Mesenteric fat pad (tissue), 1 donor: ENCODE results near the gene UBE2U. TPM values are rescaled to one million over a fixed set of nuclear protein-coding genes. Genes with fewer than 3 reads are reported as not detected.

ENCODE experiments used
- DNase-seq: peaks from one replicate; pipeline ENCODE4 v3.0.0-alpha.2; 2020; ENCODE audit warnings: low spot score
- long read RNA-seq: library from polyadenylated mRNA; unstranded; transcript quantifications from one replicate; pipeline ENCODE4 v2.0.0, GENCODE V29; 2020
- total RNA-seq: library from RNA; stranded (reverse); fragmentation: NEBNext Ultra II Directional; extraction: Animal tissue kit (Norgen Biotek cat#: 25700); gene quantifications from one replicate; pipeline ENCODE4 v1.2.1, GENCODE V29; 2021
- donor health status: DM: yes; HTN: yes; CAD: no.

The UBE2U gene
- not detected for total RNA-seq
- long read RNA-seq: 0 reads

DNA sequence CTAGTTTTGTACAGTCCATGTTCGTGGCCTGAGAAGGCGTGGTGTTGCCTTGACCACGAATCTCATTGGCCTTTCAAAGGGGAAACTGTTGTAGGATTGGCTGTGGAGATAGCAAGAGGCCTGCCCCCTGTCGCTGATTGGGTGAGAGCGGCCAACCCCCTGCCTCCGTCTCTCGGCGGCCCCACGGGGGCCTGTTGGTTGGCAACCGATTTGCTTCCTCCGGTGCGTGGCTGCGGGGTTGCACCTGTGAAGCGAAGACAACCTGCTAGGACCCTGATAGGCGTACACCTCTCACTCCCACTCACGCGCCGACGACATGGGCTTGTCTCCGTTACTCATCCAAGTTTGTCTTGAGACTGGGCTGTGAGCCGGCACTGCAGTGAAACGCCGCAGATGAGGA lies at the start of gene UBE2U:
Gene UBE2U (plus strand): TSS at position 204 of the 400 bp plus-strand sequence. CDS start 428 bp downstream, outside the sequence.
- DNase-seq: no peak

GRCh38 chr1:64155278-64155677 lies 48.1 kb upstream of the UBE2U start:
- DNase-seq: no peak

DNA sequence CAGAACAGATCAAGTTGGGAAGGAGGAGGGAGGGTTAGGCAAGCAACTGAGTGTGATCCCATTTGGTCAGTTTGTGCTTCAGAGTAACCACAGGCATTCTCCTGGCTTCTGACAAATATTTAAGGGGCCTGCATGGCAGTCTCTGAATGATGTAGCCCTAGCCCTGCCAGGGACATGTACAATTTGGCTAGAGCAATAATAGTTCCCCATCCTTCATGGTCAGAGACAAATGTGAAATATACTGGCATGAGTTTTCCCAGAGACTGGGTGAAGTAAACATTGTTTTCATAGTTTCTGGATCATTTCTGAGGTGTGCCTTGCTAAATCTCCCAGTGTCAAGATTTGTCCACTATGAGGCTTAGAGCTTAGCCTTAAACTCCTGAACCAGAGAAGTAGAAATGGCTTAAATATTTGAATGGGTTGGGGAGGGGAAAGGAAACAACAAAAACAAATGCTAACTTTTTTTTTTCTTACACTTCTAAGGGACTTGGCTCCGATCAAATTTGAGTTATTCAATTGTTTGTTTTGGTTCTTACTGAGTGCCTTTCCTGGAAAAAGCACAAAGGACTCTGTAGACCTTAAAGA lies 42.0 kb upstream of the UBE2U start:
- no peak for DNase-seq

GRCh38 chr1:64162151-64162550 lies 41.3 kb upstream of the UBE2U start:
- DNase-seq: no peak

DNA sequence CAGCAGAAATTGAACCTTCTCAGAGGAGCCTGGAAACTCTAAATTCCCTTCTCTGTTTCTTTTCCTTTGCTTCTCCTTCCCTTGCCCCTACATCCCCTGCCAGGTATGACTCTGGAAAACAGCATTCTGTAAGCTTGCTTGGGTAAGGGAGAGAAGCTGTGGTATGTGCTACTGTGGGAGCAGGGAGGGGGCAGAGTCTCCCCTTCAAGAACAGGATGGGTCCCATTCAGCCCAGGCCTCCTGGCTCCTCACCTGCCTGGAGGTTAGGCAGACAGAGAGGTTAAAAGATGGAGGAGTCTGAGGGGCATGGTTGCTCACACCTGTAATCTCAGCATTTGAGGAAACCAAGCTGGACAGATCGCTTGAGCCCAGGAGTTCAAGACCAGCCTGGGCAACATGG lies 40.6 kb upstream of the UBE2U start:
- no peak for DNase-seq

GRCh38 chr1:64163431-64163830 lies 40.0 kb upstream of the UBE2U start:
- DNase-seq: no peak

GRCh38 chr1:64163970-64164369 lies 39.5 kb upstream of the UBE2U start:
- no peak for DNase-seq

- DNase-seq: no peak
These were observed 36.8 kb upstream of the UBE2U start for GRCh38 chr1:64166629-64167028.

- DNase-seq: no peak
These were observed 36.2 kb upstream of the UBE2U start for GRCh38 chr1:64167176-64167575.

GRCh38 chr1:64171246-64171645 lies 32.2 kb upstream of the UBE2U start:
- no peak for DNase-seq

GRCh38 chr1:64171797-64172281 lies 31.6 kb upstream of the UBE2U start:
- DNase-seq: no peak

DNA sequence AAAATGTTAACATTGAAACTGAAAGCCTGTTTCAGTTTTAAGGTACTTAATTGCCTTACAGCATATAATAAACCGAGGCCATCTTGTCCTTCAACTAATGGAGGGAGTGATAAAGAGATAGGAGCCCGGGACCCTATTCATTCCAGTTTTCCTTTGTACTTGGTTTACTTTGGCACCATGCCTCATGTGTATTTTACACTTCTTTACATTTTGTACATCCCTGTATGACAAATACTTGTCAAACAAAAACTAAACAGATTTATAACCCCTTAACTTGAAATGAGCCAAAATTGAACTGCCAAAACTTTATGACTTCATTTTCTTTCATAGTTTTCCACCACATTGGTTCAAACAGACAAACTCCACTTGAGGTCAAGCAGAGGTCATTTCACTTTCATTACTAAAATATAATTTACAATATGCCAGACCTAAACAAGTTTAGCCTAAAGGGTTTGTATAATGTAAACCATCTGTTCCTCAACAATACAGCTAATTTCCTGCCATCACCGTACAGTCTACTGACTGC lies 30.9 kb upstream of the UBE2U start:
- DNase-seq: no peak

DNA sequence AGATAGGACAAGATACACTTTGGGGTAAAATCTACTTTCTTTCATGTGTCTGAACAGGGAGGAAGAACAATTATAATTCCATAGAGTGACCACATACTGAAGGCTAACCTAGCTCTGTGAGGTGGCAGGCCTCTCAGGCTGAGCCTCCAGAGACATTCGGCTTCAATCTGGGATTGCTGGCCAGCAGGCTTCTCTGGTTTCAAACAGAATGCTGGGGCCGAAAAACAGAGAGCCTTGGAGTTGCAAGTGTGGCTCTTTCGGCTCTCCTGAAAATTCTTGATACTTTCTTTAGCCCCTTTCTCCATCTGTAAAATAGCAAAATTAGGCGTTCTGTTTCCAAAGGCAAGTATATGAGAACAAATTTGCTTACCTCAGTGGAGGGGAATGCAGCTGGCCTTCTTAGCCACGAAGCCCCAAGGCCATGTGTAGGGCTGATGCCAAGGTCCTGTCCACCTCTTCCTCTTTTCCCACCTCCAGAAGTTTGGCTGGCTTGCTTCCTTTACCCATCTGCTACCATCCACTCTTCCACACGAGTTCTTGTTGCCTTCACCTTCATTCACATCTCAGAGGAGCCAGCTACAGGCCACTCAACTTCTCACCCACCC lies 30.0 kb upstream of the UBE2U start:
- DNase-seq: no peak

GRCh38 chr1:64175639-64176038 lies 27.8 kb upstream of the UBE2U start:
- no peak for DNase-seq

DNA sequence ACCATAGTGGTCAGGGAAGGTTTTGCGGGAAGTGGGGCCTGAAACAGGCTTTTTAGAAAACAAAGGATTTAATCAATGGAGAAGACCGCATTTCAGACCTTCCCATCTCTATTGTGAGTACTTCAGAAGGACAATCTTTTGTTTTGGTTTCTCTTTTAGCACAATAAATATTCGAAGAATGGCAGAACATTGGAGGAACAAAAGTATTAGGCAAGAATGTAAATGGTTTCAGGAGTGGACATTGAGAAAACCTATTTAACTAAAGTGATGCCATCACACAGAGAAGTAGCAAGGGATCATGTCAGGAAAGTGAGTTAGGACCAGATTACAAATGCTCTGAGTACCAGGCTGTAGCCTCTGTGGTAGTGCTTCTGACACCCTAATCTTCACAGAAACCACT lies 26.8 kb upstream of the UBE2U start:
- no peak for DNase-seq

GRCh38 chr1:64179588-64179987 lies 23.8 kb upstream of the UBE2U start:
- no peak for DNase-seq

GRCh38 chr1:64182207-64182606 lies 21.2 kb upstream of the UBE2U start:
- DNase-seq: no peak

- no peak for DNase-seq
These were observed 19.9 kb upstream of the UBE2U start for GRCh38 chr1:64183395-64184002.

DNA sequence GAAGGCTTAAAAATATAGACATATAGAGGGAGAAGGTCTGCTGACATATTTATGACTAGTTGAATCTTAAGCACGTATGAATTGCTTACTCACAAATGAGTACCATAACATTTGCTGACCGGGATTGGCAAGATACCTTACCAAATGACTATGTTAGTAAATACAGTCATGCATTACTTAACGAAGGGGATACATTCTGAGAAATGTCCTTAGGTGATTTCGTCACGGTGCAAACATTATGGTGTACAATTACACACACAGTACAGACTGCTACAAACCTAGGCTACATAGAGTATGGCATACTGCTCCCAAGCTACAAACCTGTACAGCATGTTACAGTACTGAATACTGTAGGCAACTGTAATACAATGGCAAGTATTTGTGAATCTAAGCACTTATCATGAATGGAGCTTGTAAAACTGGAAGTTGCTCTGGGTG lies 19.4 kb upstream of the UBE2U start:
- DNase-seq: no peak

DNA sequence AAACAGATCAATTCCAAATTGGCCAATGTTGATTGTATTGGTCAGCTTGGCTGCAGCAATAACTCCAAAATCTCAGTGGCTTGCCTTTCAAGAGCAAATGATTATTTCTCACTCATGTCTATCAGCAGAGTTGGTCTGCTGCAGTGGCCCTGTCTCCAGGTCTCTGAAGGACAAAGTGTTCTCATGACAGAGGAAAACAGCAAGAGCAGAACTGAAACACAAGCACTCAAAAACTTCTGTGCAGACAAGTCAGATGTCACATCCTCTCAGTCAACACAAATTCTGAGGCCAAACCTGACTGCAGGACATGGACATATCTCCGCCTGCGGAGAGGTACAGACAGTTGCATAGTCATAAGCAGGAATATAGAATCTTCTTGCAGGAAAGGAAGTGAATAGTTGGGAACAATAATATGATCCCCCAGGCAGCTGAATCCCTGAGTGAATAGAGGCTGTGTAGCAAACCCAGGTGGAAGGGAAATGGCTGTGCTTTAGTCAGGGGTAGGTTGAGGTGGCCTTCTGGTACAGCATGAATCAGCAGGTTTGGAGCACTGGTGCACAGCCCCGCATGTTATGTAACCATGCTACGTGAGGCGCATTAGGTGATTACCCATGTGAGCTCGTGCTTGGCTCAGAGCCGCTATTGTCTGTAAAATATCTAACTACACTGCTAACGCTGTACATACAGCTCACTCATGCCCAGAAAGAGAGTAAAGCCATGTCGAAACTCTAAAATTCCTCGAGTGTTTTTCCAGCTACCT lies 17.1 kb upstream of the UBE2U start:
- no peak for DNase-seq

DNA sequence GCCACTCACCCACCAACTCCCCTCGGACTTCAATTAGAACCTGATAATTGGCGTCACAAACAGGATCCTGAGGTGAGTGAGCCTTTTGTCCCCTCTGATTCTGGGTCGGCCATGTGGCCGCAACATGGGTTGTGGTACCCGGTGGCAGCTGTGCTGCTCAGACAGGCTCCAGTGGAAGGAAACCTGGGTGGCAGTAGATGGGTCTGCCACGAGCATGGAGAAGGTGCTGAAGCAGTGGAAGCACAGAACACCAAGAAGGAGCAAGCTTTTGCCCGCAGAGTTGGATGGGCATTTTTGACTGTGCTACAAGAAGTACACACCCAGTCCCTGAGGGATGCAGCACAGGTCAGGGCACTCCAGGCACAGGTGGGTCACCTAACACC lies 16.5 kb upstream of the UBE2U start:
- DNase-seq: no peak

DNA sequence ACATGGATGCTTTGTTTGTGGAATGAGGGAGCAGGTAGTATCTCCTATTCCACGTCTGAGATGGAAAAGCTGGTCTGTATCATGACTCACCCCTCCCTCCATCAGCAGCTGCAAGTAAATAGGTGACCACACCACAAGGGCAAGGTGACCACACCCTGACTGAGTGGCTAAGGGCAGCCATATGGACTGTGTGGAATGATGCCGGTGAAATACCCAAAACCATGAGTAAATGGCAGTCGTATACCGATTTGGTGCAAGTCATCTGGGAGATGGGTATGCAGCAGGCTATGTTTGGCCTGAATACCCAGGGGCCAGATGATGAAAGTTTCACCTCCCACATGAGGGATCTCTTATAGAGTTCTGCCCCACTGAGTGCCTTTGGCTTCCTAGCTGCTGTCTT lies 15.8 kb upstream of the UBE2U start:
- DNase-seq: no peak
